NCI-H748 (cell line): ENCODE measurements around the gene GFAP.

Source experiments
- DNase-seq: peaks from one replicate; lab custom pipeline; 2025; ENCODE audit not compliant: unreplicated experiment; lab: John Stamatoyannopoulos, UW

Gene GFAP

DNA sequence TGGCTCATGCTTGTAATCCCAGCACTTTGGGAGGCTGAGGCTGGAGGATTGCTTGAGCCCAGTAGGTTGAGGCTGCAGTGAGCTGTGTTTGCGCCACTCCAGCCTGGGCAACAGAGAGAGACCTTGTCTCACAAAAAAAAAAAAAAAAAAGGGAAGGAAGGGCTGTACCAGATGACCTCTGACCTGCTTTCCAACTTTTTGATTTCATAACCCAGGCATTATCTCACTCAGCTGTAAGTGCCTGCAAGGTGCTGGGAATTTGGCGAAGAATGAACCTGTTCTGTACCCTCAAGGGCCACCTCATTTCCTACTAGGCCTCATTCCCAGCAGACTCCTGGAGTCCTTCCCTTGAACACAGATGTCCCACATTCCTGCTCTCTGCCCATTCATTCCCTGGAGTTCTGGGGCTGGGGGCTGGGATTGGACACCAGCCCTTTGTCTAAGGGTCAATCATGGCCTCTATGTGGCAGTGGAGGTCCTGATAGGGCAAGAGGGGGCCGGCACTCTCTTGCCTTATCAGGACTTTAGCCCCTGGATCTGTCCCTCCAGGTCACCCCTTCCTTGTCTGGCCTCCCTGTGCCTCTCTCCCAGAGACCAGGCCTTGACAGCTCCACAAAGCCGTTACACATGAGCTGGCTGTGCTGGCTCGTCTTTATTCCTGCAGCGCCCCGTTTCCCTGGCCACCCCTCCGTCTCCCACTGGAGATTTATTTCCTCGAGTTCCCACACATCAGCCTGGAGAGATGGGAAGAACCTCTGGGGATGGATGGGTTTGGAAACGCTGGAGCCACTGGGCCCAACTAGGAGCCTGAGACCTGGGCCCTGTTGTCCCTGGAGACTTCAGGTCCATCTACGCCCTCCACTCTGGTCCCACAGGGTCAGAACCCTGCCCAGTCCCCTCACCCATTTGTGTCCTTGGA lies 821 bp upstream of the GFAP start:
- DNase-seq = no peak

DNA sequence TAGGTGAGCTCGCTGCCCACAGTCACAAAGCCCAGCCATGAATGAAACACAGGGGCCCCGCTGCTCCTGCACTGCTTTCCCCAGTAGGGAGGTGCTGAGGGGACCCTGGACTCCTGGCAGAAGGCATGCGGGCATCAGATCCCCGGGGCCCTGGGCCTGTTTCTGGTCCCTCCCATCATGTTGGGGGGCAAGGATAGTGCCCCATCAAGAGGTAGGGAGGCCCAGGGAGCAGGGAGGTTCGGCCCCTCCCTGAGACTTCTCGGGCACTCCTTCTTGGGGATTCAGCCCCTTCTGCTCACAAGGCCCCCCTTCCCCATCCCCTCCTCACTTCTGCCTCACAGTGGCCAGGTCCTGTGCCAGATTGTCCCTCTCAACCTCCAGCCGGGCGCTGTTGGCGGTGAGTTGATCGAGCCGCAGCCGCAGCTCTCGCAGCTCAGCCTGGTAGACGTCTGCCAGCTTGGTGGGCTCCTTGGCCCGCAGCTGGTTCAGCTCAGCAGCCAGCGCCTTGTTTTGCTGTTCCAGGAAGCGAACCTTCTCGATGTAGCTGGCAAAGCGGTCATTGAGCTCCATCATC lies 515 bp downstream of the GFAP start:
- DNase-seq = no peak

DNA sequence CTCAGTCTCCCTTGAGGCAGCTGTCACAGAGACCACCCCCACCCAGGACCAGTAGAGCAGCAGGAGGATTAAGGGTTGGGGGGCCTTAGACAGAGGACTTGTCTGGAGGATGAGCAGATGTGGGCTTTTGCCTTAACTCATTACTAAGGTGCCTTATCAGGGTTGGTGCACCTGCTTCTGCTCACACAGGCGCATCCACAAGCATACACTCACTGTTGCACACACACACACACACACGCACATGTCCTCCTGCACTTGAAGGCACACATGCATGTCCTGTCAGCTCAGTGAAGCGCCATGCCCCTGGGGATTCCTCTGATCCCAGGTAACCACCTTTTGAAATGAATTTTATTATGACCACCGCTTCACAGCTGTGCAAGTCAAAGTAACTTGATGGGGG lies 1.2 kb downstream of the GFAP start:
- DNase-seq = peak; percentile 26

DNA sequence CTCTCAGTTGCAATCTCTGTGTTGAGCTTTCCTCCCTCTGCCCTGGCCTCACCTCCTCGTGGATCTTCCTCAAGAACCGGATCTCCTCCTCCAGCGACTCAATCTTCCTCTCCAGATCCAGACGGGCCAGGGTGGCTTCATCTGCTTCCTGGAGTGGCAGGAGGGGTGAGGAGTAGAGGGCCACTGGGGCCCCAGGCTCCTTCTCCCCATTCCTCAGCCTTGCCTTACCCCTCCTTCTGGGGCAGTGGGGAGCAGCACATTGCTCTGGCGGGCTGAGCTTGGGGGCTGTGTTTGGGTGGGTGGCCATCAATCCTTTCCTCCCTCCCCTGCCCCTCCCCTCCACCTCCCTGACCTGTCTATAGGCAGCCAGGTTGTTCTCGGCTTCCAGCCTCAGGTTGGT lies 1.6 kb downstream of the GFAP start:
- DNase-seq = no peak

DNA sequence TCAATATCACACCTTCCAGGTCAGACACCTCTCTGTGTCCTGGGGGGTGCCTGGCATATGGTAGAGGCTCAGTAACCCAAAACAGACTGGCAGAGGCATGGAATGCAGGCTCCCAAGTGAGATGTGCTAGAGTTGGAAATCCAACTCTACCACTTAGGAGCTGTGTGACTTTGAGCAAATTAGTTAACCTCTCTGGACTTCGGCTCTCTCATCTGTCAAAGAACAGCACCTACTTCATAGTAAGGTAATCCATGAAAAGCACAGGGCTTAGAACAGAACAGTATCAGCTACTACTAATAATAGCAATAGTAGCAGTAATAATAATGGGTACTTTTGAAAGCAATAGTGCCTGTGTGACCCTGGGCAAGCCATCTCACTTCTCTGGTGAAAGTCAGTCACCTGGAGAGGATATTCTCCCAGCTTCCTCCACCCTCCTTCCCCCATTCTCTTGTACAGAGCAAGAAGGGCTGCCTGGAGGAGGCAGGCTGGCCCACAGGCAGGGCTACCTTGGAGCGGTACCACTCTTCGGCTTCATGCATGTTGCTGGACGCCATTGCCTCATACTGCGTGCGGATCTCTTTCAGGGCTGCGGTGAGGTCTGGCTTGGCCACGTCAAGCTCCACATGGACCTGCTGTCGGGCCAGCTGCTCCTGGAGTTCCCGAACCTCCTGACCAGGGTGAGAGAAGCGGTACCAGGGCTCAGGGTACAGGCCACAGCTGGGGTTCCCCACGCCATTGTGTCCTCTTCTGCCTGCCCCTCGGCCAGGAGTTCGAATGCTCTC lies 2.3 kb downstream of the GFAP start:
- no peak for DNase-seq

DNA sequence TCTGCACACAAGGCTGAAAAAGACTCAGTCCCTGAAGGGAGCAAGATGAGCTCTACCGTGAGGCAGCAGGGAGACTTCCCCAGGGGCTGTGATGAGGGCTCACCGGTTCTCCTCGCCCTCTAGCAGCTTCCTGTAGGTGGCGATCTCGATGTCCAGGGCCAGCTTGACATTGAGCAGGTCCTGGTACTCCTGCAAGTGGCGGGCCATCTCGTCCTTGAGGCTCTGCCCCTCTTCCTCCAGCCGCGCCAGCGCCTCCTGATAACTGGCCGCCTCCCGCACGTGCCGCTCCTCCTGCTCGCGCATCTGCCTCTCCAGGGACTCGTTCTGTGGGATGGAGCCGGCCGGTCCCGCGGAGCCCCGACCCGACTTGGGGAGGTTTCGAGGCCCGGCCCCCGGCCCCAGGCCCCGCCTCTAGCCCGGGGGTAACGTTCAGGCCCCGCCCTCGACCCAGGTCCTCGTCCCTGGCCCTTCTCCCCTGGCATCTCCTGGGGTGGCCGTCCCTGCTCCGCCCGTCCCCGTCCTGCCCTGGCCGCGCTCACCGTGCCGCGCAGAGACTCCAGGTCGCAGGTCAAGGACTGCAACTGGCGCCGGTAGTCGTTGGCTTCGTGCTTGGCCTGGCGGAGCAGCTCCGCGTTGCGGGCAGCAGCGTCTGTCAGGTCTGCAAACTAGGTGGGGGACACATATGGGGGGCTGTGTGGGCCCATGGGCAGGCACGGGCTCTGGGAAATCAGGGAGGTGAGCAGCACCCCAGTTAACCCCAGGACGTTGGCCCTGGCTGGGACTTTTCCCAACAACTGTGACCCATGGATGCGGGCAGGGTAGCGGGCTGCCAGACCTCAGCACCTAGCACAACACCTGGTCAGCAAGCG lies 3.9 kb downstream of the GFAP start:
- DNase-seq = peak; percentile 65

DNA sequence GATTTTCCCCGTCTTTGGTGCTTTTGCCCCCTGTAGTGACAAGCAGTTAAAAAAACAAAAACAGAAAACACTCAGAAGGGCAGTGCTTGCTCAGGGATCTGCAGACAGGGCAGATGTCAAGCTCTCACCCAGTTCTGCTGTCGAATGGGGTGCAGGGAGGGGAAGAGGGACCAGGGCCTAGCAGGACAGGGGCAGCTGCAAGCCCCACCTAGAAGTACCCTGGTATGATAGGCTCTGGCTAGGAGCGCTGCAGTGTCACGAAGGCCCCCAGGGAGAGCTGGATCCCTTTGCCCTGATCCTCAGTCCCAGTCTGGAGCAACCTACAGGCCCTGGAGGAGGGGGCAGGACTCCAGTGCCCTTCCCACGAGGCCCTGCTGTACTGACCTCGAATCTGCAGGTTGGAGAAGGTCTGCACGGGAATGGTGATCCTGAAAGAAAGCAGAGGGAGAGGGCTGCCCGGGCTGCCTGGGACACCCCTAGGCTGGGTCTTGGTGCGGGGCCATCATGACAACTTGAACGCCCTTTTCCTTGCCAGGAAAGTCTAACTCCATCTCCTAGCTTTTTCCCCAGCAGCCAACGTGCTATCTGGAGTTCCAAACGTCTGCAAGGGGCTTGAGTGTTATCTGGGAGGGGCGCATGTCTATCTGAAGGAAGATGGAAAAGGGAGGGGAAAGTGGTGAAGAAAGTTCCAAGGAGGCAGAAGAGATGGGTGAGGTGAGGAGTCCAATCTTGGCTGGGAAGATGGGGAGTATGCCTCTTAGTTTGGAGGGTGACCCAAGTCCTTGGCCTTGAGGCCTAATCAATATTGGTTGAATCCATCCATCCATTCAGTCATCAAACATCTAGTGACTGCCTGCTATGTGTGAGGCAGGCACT lies 4.8 kb downstream of the GFAP start:
- DNase-seq = no peak

DNA sequence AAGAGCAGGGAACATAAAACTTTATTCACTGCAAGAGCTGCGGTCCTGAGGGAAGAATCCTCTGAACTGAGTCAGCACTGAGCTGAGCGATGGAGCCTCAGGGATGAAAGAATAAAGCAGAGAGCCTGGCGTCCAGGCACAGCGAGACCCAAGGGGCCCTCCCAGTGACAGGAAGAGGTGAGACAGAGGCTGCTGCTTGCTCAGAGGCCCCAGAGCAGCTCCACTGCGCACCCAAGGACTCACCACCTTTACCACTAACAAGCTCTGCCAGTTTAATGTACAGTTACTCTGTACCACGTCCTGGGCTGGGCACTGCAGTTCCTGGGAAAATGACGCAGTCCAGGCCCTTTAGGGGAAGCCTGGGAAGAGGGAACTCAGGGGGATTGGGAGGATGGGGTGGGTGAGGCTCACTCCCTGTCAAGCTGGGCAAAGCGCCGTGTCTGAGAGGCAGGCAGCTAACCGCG lies 5.6 kb downstream of the GFAP start:
- DNase-seq = no peak

DNA sequence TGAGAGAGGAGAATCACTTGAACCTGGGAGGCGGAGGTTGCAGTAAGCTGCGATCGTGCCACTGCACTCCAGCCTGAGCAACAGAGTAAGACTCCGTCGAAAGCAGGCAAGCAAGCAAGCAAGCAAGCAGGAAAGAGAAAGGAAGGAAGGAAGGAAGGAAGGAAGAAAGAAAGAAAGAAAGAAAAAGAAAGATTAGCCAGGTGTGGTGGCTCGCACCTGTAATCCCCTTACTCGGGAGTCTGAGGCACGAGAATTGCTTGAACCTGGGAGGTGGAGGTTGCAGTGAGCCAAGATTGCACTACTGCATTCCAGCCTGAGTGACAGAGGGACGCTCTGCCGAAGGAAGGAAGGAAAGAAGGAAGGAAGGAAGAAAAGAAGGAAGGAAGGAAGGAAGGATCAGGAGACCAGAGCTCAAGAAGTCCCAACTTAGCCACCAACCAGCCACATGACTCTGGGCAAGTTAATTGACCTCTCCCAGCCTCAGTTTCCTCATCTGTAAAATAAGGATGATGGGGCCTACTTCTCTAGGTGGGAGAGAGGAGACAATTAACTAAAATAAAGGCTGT lies 6.5 kb downstream of the GFAP start:
- no peak for DNase-seq

DNA sequence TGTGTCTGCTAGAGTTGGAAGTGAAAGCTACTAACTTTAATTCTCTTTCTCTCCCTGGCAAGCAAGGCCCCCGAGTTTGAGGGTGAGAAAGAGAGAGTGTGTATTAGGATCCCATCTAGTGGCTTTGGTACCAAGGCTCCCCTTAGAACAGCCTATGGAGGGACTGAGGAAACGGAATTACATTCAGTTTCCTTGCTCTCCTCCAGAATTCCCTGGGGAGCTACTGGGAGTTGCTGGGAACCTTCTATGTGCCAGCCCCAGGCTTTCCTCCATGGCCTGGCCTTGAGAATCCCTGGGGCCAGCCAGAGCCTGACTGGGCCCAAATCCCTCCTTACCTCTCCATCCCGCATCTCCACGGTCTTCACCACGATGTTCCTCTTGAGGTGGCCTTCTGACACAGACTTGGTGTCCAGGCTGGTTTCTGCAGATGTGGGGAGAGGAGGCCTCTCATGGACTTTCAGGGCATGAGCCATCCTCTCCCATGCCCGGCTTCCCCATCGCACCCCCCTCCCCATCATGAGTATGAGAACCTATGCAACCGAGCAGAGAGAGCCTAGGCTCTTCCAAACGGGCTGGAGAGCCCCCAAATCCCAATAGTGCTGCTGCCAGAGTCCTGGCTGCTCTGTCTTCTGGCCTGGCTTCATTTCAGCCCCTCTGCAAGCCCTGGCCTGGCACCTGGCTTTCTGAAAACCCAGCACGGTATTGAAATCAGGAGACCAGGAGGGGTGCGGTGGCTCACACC lies 7.4 kb downstream of the GFAP start:
- no peak for DNase-seq

DNA sequence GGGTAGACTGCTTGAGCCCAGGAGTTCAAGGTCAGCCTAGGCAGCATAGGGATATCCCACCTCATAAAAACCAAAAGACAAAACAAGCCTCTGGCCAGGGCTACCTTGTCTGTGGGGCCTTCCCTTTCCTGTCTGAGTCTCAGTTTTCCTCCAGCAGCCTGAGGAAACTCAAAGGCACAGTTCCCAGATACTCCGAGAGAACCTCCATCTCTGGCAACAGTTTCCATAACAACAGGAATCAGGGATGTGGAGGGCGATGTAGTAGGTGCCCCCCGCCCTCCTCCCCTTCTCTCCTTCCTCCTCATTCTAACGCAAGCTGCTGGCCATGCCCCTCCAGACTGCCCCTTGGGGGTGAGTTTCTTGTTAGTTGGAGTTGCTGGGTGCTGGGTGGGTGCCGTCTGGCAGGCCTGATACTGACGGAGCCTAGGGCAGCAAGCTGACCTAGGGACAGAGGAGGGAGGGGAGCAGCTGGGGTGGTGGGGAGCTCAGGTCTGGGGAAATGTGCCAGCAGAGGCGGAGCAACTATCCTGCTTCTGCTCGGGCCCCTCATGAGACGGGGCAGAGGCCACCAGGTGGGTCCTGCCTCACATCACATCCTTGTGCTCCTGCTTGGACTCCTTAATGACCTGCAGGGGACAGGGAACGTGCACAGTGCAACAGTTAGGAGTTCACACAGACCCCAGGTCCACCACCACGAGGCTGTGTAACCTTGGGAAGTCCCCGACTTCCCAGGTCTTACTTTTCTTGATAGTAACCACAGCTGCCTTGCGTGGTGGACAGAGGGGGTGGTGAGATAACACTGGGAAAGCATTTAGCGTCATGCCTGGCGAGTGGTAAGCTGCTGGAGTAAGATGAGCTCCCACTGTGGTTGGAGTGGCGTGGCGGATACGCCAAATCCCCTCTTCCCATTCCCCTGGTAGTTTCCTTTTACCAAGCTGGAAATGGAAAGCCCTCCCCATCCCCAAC lies 8.3 kb downstream of the GFAP start:
- no peak for DNase-seq

DNA sequence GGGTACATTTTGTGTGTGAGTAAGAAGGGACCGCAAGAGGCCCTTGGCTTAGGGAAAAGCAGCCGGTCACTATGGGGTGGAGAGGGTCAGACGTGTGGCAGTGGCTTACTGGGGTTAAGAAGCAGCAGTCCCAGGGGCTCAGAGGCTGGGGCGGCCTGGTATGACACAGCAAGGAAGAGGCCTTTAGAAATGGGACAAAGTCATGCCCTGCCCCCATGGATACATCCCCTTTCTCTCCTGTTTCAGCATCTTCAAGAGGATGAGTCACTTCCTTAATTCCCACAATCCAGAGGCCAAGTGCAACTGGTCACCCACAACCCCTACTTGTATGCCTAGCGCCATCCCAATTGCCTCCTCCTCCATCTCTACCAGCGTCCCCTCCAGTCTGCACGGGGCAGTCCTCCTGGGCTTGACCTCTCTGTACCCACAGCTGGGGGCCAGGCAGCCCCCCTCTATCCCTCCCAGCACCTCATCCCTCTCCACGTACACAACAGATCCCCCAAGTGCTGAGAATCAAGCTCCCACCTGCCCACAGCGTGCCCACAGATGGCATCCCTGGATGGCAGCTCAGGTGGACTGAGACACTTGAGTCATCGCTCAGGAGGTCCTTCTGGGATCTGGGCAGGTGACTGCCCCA lies 9.2 kb downstream of the GFAP start:
- no peak for DNase-seq

DNA sequence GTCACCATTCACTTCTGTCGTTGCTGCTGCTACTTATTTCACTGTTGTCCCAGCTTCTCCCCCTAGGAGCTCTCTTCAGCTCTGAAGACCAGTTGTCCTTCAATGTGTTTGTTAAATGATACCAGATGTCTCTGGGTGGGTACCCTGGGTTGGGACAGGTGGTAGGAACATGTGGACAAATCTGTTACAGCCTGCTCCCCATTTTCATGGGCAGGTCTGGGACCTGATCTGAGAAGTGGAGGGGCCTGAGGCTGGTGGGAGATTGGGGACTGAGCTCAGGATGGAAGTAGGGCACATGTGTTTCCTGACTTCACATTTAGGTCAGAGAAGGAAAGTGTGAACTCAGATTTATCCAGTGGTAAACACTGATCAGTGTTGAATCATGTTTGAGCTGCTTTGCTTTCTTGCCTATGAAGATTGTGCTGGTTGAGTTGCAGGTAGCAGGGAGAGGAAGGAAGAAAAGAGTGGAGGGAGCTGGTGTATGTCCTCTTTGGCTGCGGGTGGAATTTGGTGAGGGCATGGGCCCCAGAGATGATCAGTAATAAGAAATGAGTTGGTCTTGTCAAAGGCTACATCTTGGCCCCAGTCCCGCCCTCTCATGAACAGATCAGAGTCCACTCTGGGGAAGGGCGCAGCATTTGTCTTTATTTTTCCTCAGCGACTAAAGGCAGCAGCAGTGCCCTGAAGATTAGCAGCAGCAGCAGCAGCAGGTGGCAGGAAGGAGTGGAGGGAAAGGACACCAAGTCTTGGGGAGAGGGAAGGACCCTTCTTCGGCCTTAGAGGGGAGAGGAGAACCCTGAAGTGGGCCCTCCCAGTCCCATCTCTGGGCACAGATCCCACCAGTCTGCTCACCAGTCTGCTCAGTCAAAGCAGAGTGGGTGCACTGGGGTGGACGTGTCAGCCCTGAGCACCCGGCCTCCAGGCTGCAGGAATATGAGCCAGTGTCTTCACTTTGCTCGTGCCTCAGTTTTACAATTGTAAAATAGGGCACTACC lies 10.0 kb downstream of the GFAP start:
- DNase-seq = no peak

DNA sequence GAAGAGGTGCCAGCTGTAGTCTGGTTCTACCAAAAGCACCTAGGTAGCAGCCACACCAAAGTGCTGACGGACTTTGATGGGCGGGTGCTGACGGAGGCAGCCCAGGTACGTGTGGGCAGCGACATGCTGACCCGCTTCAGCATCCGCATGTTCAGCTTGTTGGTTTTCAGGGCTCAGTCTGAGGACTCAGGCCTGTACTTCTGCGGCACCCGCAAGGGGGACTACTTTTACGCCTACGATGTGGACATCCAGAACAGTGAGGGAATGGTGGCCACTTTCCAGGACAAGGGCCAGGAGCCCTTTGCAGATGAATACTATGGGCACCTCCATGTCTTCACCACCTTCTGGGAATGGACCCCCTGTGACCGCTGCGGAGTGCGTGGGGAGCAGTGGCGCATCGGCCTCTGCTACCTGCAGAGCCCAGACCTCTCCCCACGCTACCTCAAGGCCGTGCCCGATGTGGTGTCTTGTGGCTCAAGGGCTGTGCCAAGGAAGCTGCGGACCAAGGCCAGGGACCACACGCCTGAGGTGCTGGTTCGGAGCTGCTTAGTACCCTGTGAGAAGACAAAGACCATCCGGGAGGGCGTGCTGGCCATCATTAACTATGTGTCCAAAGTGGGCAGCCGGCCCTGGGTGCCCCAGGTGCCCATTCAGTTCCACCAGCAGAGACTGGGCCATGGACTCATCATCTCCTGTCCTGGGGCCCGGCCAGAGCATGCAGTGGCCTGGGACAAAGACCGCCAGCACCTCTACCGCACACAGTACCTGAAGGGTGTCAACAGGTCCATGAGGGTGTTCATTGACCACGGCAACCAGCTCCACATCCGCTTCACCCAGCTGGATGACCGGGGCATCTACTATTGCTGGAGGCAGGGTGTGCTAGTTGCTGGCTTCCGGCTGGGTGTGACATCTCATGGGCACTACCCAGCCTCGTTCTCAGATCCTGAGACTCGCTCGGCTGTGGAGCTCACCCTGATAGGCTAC lies 11.0 kb downstream of the GFAP start:
- no peak for DNase-seq
